K562 (cell line): ENCODE measurements around the gene GABRA6.

Source experiments
- CCAR2 ChIP-seq: fragments of 200-400 bp; formaldehyde crosslinking; IDR thresholded peaks from 2 replicates; pipeline ENCODE4 v1.6.1; 2017; ENCODE audit warnings: mild to moderate bottlenecking, low read depth, low read length
- EHMT2 ChIP-seq: fragments of 450-650 bp; IDR thresholded peaks from 2 replicates; pipeline ENCODE4 v1.6.1; 2018; ENCODE audit warnings: antibody characterized with exemption
- ZNF507 ChIP-seq: conservative IDR thresholded peaks from 2 replicates; pipeline ENCODE4 v1.6.1; 2017; ENCODE audit warnings: missing genetic modification characterization, missing compliant biosample characterization

- TF ChIP-seq ZNF507 (tag) (no peak), CCAR2 (no peak), EHMT2 (no peak)
These were observed 24.7 kb upstream of the GABRA6 start for GRCh38 chr5:161660806-161661205.
